Glutamatergic neuron (in vitro differentiated cells): ENCODE data around the gene RUNDC1. TPM values are rescaled to one million over a fixed set of nuclear protein-coding genes. Genes with fewer than 3 reads are reported as not detected.
A peak's percentile ranks its signal among the peaks of the same experiment; 100 is the strongest.

Source experiments
- DNase-seq: peaks from one replicate; pipeline ENCODE4 v3.0.0; 2022
- H3K27ac Mint-ChIP-seq: one replicate; pipeline ENCODE4 v1.8.0; 2020; ENCODE audit warnings: mild to moderate bottlenecking, mixed read lengths, inconsistent platforms; ENCODE audit not compliant: unreplicated experiment
- H3K27me3 Mint-ChIP-seq: one replicate; pipeline ENCODE4 v1.8.0; 2020; ENCODE audit warnings: mild to moderate bottlenecking, moderate library complexity, mixed read lengths, inconsistent platforms; ENCODE audit not compliant: unreplicated experiment
- H3K36me3 Mint-ChIP-seq: one replicate; pipeline ENCODE4 v1.8.0; 2020; ENCODE audit warnings: mild to moderate bottlenecking, mixed read lengths, inconsistent platforms; ENCODE audit not compliant: unreplicated experiment
- H3K4me1 Mint-ChIP-seq: one replicate; pipeline ENCODE4 v1.8.0; 2020; ENCODE audit warnings: mild to moderate bottlenecking, low read depth, mixed read lengths, inconsistent platforms; ENCODE audit not compliant: unreplicated experiment
- H3K4me3 Mint-ChIP-seq: one replicate; pipeline ENCODE4 v1.8.0; 2020; ENCODE audit warnings: mild to moderate bottlenecking, mixed read lengths, inconsistent platforms; ENCODE audit not compliant: unreplicated experiment
- H3K9me3 Mint-ChIP-seq: one replicate; pipeline ENCODE4 v1.8.0; 2020; ENCODE audit warnings: mild to moderate bottlenecking, moderate library complexity, mixed read lengths, inconsistent platforms; ENCODE audit not compliant: unreplicated experiment
- CTCF ChIP-seq: fragments of 200-600 bp; sonication (generic); IDR thresholded peaks from one replicate; pipeline ENCODE4 v1.5.0; 2021; ENCODE audit not compliant: partially characterized antibody, unreplicated experiment
- total RNA-seq: library from RNA; stranded (reverse); fragmentation: NEBNext Ultra II Directional; extraction: Animal tissue kit (Norgen Biotek cat#: 25700); gene quantifications from one replicate; pipeline ENCODE4 v1.2.1, GENCODE V29; 2021; ENCODE audit not compliant: unreplicated experiment

RUNDC1 gene
- total RNA-seq, 1 donor from 2014 or later = 14.0 TPM

- no peak for TF ChIP-seq CTCF
- Mint-ChIP-seq H3K4me1 (peaks cover 2% of the 10 kb centered on the region), H3K36me3 (no peaks in the 10 kb centered on the region), H3K27ac (peak overlapping the region; percentile 68), H3K27me3 (peaks cover 11% of the 10 kb centered on the region), H3K4me3 (no peak overlapping the region), H3K9me3 (peaks cover 6% of the 10 kb centered on the region)
- no peak for DNase-seq
These were observed 32.9 kb downstream of the RUNDC1 start for GRCh38 chr17:43013296-43013695.

- H3K4me1 Mint-ChIP-seq = peaks cover 9% of the 10 kb centered on the region
- H3K9me3 Mint-ChIP-seq = peaks cover 6% of the 10 kb centered on the region
- peaks cover 14% of the 10 kb centered on the region for H3K27me3 Mint-ChIP-seq
- TF ChIP-seq CTCF = no peak
- H3K4me3 Mint-ChIP-seq = no peak overlapping the region
- H3K27ac Mint-ChIP-seq = no peak overlapping the region
- no peaks in the 10 kb centered on the region for H3K36me3 Mint-ChIP-seq
- no peak for DNase-seq
These were observed 33.8 kb downstream of the RUNDC1 start for GRCh38 chr17:43014020-43014648.

GRCh38 chr17:43014649-43015542, 34.5 kb downstream of the RUNDC1 start:
- H3K4me3 Mint-ChIP-seq = no peak overlapping the region
- H3K27me3 Mint-ChIP-seq = peaks cover 17% of the 10 kb centered on the region
- DNase-seq = no peak
- TF ChIP-seq CTCF = no peak
- no peak overlapping the region for H3K27ac Mint-ChIP-seq
- H3K9me3 Mint-ChIP-seq = peaks cover 7% of the 10 kb centered on the region
- no peaks in the 10 kb centered on the region for H3K36me3 Mint-ChIP-seq
- peaks cover 15% of the 10 kb centered on the region for H3K4me1 Mint-ChIP-seq

GRCh38 chr17:43015579-43015978, 35.2 kb downstream of the RUNDC1 start:
- peaks cover 14% of the 10 kb centered on the region for H3K27me3 Mint-ChIP-seq
- H3K9me3 Mint-ChIP-seq = peaks cover 7% of the 10 kb centered on the region
- H3K4me1 Mint-ChIP-seq = peaks cover 18% of the 10 kb centered on the region
- H3K4me3 Mint-ChIP-seq = no peak overlapping the region
- no peak for DNase-seq
- H3K27ac Mint-ChIP-seq = no peak overlapping the region
- no peaks in the 10 kb centered on the region for H3K36me3 Mint-ChIP-seq
- TF ChIP-seq CTCF = no peak

GRCh38 chr17:43016216-43016615, 35.9 kb downstream of the RUNDC1 start:
- no peak for DNase-seq
- Mint-ChIP-seq H3K9me3 (peaks cover 10% of the 10 kb centered on the region), H3K27ac (no peak overlapping the region), H3K4me1 (peaks cover 19% of the 10 kb centered on the region), H3K4me3 (no peak overlapping the region), H3K36me3 (no peaks in the 10 kb centered on the region), H3K27me3 (peaks cover 15% of the 10 kb centered on the region)
- no peak for TF ChIP-seq CTCF
